Lower leg skin (tissue), 4 donors: Measurements from ENCODE around the gene FCER2. TPM values are rescaled to one million over a fixed set of nuclear protein-coding genes. Genes with fewer than 3 reads are reported as not detected.
"Not testable (repeated sequence)": the region's sequence is repeated elsewhere in the genome, so short reads cannot be mapped to it uniquely, and the experiment has no call there.

Experiments
- DNase-seq, 2 donors: peaks; one replicate each; pipeline ENCODE4 v3.0.0-alpha.2; 2019; ENCODE audit warnings: low spot score in 2 of 2
- H3K4me3 ChIP-seq: fragments of 200-600 bp; sonication (generic); 2 replicates; pipeline ENCODE4 v1.5.1; 2017; ENCODE audit warnings: mild to moderate bottlenecking, low read depth; ENCODE audit not compliant: poor library complexity, severe bottlenecking
- POLR2A ChIP-seq, 2 donors: fragments of 450-650 bp; IDR thresholded peaks; one replicate each; pipeline ENCODE4 v1.6.1; 2016 to 2017; ENCODE audit warnings: antibody characterized with exemption in 2 of 2, mild to moderate bottlenecking in 1 of 2, moderate library complexity in 1 of 2
- WGBS, 2 donors: methylation state at CpG; one replicate each; pipeline ENCODE4 v1.1.5; 2018; 5-methylcytosine and 5-hydroxymethylcytosine counted together
- intact Hi-C: fragments of 100-400 bp; cut with DNase I; formaldehyde crosslinking; loops from one replicate; pipeline ENCODE4 v1.15.0; 2023; ENCODE audit warnings: low total_unique reads
- total RNA-seq, 4 donors: library from RNA; depleted of rRNA; stranded (reverse); fragments of >200 nt; gene quantifications; one replicate each; pipeline ENCODE4 v1.1.0, GENCODE V29; 2016
- TF ChIP-seq, protein P1 (sequence below), 3 donors: fragments of 450-650 bp; IDR thresholded peaks; one replicate each; pipeline ENCODE4 v1.5.1; 2016; ENCODE audit warnings: antibody characterized with exemption in 3 of 3, mild to moderate bottlenecking in 3 of 3, moderate library complexity in 2 of 3

FCER2 gene
- total RNA-seq, 4 donors from 2014 or later: not detected

DNA sequence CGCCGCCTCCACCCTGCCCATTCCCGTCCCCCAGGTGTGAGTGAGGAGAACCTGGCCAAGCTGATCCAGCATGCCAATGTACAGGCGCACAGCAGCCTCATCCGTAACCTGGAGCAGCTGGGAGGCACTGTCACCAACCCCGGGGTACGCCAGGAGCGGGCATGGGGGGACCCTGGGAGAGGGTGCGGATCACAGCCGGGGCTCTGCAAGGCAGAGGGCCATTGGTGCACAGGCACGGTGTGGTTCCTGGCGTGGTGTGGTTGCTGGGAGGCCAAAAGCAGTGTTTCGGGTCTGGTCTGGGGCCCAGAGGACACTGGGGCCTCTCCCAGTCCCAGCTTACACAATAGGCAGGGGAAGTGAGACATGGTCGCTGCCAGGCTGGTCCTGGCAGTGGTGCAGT, 56.8 kb downstream of the FCER2 start:
- no peak for DNase-seq
- no peak overlapping the region for H3K4me3 ChIP-seq
- 75 to 89% methylated on average over 12 to 13 of the region's 14 CpGs for WGBS, 2 donors
- no peak for TF ChIP-seq POLR2A (IDR thresholded peaks at IDR 0.05)
- TF ChIP-seq, protein P1, sequence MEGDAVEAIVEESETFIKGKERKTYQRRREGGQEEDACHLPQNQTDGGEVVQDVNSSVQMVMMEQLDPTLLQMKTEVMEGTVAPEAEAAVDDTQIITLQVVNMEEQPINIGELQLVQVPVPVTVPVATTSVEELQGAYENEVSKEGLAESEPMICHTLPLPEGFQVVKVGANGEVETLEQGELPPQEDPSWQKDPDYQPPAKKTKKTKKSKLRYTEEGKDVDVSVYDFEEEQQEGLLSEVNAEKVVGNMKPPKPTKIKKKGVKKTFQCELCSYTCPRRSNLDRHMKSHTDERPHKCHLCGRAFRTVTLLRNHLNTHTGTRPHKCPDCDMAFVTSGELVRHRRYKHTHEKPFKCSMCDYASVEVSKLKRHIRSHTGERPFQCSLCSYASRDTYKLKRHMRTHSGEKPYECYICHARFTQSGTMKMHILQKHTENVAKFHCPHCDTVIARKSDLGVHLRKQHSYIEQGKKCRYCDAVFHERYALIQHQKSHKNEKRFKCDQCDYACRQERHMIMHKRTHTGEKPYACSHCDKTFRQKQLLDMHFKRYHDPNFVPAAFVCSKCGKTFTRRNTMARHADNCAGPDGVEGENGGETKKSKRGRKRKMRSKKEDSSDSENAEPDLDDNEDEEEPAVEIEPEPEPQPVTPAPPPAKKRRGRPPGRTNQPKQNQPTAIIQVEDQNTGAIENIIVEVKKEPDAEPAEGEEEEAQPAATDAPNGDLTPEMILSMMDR (IDR thresholded peaks at IDR 0.05): no peak
- intact Hi-C loops: no loop called here

DNA sequence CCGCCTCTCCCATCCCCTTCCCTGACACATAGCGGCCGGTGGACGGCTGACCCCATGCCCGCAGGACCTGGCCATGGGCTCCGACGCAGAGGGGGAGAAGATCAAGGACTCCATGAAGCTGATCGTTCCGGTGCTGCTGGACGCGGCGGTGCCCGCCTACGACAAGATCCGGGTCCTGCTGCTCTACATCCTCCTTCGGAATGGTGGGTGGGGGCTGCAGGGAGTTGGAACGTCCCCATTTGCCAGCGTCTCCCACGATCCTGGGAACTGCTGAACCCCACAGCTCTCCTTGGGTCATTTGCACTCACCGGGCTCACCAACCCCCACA, 57.4 kb downstream of the FCER2 start:
- no peak for TF ChIP-seq POLR2A (IDR thresholded peaks at IDR 0.05)
- TF ChIP-seq, protein P1 (IDR thresholded peaks at IDR 0.05): no peak
- WGBS, 2 donors: 95% methylated on average over 20 of the region's 20 CpGs
- DNase-seq: no peak
- no peak overlapping the region for H3K4me3 ChIP-seq
- intact Hi-C loops: no loop called here

GRCh38 chr19:7643629-7644549, 58.0 kb downstream of the FCER2 start:
- DNase-seq, intact Hi-C loops, H3K4me3 ChIP-seq: not testable (repeated sequence)
- 61 to 81% methylated on average over 10 of the region's 10 CpGs for WGBS, 2 donors

DNA sequence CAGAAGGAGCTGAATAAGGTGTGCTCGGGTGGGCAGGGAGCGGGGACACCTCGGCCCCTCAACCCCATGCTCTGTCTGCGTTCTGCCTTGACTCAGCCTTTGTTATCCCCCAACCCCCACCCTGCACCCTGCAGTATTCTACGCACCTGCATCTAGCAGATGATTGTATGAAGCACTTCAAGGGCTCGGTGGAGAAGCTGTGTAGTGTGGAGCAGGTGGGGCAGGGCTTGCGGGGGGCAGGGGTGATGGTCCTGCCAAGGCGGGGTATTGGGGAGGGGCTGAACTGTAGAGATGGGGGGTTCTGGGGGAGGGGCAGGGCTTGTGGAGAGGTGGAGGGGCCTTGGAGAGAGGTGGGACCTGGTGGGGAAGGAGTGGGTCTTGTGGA, 58.9 kb downstream of the FCER2 start:
- H3K4me3 ChIP-seq: no peak overlapping the region
- intact Hi-C loops: no loop called here
- TF ChIP-seq, protein P1 (IDR thresholded peaks at IDR 0.05): no peak
- TF ChIP-seq POLR2A (IDR thresholded peaks at IDR 0.05): no peak
- 93% methylated on average over 8 of the region's 8 CpGs for WGBS, 2 donors
- no peak for DNase-seq

GRCh38 chr19:7642295-7643030, 59.5 kb downstream of the FCER2 start:
- no peak overlapping the region for H3K4me3 ChIP-seq
- 87 to 89% methylated on average over 26 to 27 of the region's 27 CpGs for WGBS, 2 donors
- TF ChIP-seq POLR2A (IDR thresholded peaks at IDR 0.05): no peak
- TF ChIP-seq, protein P1 (IDR thresholded peaks at IDR 0.05): no peak
- no peak for DNase-seq
- intact Hi-C loops: no loop called here
